Measurements from ENCODE around the gene DOCK9. TPM values are rescaled to one million over a fixed set of nuclear protein-coding genes. Genes with fewer than 3 reads are reported as not detected.

Gene DOCK9
- total RNA-seq, 1 donor from 2014 or later, result 170 TPM

GRCh38 chr13:98997738-98998641 lies 20.1 kb upstream of the DOCK9 start:
- H3K27me3 ChIP-seq, result no peaks in the 10 kb centered on the region
- H3K9me3 ChIP-seq, result no peaks in the 10 kb centered on the region
- no peak overlapping the region for H3K27ac ChIP-seq
- DNase-seq, result no peak
- TF ChIP-seq CTCF (IDR thresholded peaks at IDR 0.05), result no peak
- intact Hi-C loops (cut with DNase I), result no loop called here
- no peaks in the 10 kb centered on the region for H3K36me3 ChIP-seq
- no peak overlapping the region for H3K4me3 ChIP-seq
- ATAC-seq, result no peak
- H3K4me1 ChIP-seq, result peaks cover 26% of the 10 kb centered on the region

GRCh38 chr13:98997011-98997730 lies 19.3 kb upstream of the DOCK9 start:
- no peak for TF ChIP-seq CTCF (IDR thresholded peaks at IDR 0.05)
- peaks cover 25% of the 10 kb centered on the region for H3K4me1 ChIP-seq
- no peak overlapping the region for H3K27ac ChIP-seq
- DNase-seq, result no peak
- H3K36me3 ChIP-seq, result no peaks in the 10 kb centered on the region
- ATAC-seq, result no peak
- no peak overlapping the region for H3K4me3 ChIP-seq
- H3K9me3 ChIP-seq, result no peaks in the 10 kb centered on the region
- intact Hi-C loops (cut with DNase I), result no loop called here
- H3K27me3 ChIP-seq, result no peaks in the 10 kb centered on the region

- peaks cover 21% of the 10 kb centered on the region for H3K4me1 ChIP-seq
- no peaks in the 10 kb centered on the region for H3K36me3 ChIP-seq
- no peak for TF ChIP-seq CTCF (IDR thresholded peaks at IDR 0.05)
These were observed 18.2 kb upstream of the DOCK9 start for GRCh38 chr13:98996046-98996445.

GRCh38 chr13:98994896-98995295 lies 17.0 kb upstream of the DOCK9 start:
- ATAC-seq (no peak), DNase-seq (no peak)
- intact Hi-C loops (cut with DNase I), result no loop called here
- Histone ChIP-seq H3K9me3 (no peaks in the 10 kb centered on the region), H3K27ac (no peak overlapping the region), H3K4me1 (peaks cover 16% of the 10 kb centered on the region), H3K27me3 (no peaks in the 10 kb centered on the region), H3K36me3 (no peaks in the 10 kb centered on the region), H3K4me3 (no peak overlapping the region)
- TF ChIP-seq CTCF (IDR thresholded peaks at IDR 0.05), result no peak

More at GRCh38 chr13:98996046-98996445, 18.2 kb upstream of the DOCK9 start:
- Histone ChIP-seq H3K9me3 (no peaks in the 10 kb centered on the region), H3K27ac (no peak overlapping the region), H3K4me3 (no peak overlapping the region), H3K27me3 (no peaks in the 10 kb centered on the region)
- no peak for DNase-seq
- intact Hi-C loops (cut with DNase I), result no loop called here
- no peak for ATAC-seq

- Histone ChIP-seq H3K9me3 (no peaks in the 10 kb centered on the region), H3K27me3 (no peaks in the 10 kb centered on the region), H3K4me1 (peaks cover 11% of the 10 kb centered on the region), H3K4me3 (no peak overlapping the region), H3K27ac (no peak overlapping the region), H3K36me3 (no peaks in the 10 kb centered on the region)
- TF ChIP-seq CTCF (IDR thresholded peaks at IDR 0.05), result no peak
- no peak for DNase-seq
- intact Hi-C loops (cut with DNase I), result no loop called here
- ATAC-seq, result no peak
These were observed 16.2 kb upstream of the DOCK9 start for GRCh38 chr13:98994080-98994479.
